GM19043 (cell line): ENCODE results near the gene ZNF492.
"Not testable (repeated sequence)": the region's sequence is repeated elsewhere in the genome, so short reads cannot be mapped to it uniquely, and the experiment has no call there.

Experiments used
- ATAC-seq: cut with Tn5 transposase; IDR thresholded peaks from one replicate; pipeline ENCODE4 v1.9.1; 2021; ENCODE audit warnings: low read depth; ENCODE audit not compliant: unreplicated experiment

ZNF492 gene

DNA sequence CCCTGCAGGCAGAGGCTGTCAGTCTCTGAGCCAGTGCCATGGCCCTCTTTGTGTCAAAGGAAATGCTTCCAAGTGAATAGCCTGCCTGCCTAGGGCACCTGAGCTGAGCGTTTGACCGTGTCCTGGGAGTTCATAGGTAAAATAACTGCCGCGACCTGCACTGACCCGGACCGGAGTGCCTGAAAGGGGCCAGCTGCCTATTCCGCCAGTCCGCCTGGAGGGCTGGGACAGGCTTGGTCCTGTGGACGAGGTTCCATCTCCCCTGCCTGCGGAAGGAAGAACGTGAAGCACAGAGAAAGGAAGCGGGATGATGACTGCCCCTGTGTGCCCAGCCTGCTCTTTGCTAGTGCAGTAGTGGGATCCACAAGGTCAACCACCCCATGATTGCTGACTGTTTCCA is 17.5 kb upstream of the ZNF492 start:
- ATAC-seq = no peak

DNA sequence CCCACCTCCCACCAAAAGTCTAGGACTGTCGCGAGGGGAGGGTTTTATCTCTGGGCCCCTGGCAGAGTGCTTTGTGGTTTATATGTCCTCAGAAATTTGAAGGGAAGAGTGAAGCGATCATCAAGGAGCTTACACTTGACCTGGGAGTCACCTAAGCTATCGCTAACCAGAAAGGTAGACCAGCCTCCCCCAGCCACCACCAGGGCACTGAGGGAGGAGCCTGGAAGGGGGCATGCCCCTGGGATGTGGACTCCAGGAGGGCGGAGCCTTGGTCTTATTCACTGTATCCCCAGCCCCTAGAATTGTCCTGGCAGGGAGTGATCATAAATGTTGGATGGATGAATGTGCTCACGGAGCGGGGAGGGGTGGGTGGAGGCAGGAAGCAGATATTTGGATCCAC is 16.9 kb upstream of the ZNF492 start:
- ATAC-seq = not testable (repeated sequence)

DNA sequence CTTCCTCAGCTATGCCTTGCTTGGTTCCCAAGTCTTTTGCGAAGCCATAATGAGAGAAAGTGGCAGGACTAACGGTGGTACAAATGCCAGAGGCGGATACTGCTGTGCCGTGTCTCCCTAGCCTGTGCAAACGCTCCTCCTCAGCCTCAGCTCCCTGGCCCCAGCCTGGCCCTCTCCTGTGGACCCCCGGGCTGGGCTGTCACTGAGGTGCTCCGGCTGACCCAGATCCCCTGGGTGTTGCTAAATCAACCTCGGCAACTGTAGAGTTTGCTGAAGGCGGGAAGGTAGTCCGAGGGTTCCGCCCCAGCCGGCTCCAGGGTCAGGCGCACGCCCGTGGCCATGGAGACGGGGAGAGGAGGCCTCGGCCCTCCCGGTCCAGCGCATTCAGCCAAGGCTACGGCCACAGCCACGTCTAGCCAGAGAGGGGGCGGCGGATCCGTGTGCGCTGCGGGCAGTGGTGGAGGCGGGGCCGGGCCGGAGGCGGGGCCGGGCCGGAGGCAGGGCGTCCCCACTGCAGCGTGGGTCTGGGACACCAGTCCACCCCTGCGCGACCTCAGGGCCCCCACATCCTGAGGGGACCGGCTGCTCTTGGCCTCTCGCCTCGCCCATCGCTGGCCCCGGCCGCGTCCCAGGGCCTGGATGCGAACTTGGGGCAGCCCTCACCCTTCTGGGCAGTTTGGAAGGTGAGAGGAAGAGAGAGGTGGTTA is 16.4 kb upstream of the ZNF492 start:
- ATAC-seq = no peak

DNA sequence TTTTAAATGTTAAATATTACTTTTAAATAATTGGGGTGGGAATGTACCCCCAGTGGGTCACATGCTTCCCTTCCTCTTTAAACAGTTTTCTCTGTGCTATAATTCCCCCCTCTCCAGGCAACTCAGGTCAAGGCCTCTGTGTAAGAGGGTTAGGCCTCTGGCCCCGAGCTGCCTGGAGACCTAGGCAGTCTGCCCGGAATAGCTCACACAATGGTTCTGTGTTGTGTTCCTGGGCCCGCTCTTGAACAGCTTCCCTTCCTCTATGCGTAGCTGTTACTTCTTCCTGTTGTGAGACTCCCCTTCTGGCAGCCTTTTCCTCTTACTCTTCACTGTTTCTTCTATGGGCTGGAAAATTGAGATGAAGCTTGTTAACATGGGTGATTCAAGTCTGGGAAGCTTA is 14.8 kb upstream of the ZNF492 start:
- no peak for ATAC-seq

DNA sequence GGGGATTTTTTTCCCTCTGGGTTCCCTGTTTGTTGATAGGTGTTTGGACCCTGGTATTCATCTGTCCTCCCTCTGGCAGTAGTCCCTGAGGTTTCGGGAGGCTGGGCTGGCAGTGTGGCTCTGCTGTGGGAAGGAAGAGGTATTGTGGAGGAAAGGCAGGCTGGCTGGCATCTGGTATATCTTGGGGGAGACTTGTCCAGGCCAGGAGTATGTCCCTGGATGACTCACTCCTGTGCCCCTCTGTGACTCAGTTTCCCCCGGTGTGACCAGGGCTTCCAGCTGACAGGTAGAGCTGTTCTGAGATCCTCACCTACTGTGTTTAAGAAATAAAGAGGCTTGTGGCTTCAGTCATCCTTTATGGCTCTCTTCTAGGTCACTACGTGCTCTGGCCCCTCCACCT is 14.2 kb upstream of the ZNF492 start:
- ATAC-seq = no peak

DNA sequence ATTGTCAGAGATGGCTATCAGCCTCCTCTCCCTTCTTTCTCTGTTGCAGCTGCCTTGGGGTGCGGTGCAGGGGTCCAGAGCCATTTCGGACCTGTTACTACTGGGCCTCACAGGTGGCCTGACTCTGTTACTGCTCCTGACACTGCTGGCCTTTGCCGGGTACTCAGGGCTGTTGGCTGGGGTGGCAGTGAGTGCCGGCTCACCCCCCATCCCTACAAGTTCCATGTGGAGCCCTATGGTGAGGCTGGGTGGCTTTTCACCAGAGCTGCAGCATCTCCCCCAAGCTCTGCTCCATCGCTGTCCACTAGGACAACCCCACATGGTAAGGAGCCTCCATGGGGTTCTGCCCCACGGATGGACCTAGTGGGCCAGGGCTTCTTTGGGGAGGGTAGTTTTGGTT is 13.7 kb upstream of the ZNF492 start:
- no peak for ATAC-seq

DNA sequence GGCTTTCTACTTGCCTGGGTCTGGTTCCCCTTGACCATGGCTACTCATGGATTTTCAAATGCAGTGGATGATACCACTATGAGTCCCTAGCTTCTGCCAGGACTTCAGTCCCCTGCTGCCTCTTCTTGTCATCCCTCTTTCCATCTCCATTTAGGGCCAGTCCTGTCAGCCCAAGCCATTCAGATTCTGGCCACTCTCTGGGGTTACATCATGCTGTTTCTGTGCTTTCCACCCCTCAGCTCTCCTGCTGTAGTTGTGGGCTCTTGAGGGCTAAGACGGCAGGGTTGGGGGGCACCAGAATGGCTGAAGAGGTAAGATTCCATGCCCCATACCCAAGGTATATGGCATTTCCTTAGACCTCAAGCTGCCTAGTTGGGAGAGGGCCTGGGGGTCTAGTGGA is 13.2 kb upstream of the ZNF492 start:
- no peak for ATAC-seq

DNA sequence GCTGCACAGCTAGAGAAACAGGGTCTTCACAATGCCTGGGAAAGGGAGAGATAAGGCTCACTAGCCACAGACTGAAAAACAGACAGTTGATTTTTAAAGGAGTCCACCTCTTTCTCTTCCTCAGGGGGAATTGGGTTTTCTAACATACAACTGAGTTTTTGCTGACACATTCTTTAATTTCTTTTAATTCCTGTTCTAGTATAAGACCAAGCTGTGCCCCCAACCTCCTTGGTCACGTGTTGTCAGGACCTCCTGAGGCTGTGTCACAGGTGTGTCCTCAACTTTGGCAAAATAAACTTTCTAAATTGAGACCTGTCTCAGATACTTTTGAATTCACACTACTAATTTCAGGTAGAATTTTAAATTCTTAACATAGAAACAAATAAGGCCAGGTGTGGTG is 12.1 kb upstream of the ZNF492 start:
- ATAC-seq = no peak

DNA sequence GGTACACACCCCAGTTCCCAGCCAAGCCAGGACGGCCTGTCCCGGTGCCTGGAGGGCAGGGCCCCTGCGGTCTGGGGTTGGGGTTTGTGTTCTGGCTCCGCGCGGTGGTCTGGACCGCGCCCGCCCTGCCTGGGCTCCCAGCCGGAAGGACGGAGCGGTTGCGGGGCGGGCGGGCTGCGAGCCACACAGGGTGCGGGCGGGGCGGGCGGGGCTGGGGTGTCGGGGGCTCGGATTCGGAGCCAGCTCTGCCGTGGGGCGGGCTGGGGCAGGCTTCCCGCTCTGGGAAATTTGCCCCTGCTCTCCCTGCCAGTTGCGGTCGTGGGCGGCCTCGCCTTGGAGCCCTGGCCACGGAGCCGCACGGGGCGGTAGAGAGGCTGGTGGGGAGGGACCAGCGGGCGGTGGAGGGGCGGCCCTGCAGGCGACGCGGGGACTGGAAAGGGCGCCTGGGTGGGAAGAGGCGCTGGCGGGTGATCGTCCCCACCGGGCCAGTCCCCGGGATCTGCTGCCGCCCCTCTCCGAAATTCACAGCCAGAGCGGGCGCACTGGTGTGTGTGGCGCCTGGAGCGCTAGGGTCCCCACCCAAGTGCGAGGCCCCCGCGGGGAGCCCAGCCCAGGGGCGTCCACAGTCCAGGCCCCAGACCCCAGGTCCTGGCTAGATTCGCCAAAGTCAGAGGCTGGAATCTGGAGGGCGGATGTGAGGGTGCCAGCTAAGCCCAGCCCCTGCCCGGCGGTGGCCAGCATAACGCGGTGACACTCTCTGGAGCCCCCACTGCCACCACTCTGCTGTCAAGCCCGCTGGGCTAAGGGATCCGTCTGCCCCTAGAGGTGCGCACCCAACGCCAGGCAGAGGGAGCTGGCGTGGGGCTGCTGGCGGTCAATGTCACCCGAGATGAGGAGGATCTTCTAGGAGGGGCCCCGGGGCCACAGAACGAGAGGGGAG is 11.0 kb upstream of the ZNF492 start:
- no peak for ATAC-seq

DNA sequence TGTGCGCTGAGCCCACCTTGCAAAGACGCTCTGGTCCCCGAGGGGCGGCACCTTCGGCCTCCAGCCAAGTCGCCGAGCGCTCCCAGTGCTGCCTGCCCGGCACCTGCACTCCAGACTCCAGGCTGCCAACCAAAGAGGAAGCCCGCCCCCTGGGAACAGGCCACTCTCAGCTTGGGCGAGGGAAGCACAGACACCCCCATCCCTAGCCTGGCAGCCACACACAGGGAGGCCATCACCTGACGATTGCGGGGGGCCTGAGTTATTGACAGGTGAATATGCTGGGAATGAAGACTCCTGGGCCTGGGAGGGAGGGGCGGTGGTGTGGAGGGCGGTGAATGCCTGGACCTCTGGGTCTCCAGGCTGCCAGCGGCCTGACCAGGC is 10.3 kb upstream of the ZNF492 start:
- ATAC-seq = no peak

DNA sequence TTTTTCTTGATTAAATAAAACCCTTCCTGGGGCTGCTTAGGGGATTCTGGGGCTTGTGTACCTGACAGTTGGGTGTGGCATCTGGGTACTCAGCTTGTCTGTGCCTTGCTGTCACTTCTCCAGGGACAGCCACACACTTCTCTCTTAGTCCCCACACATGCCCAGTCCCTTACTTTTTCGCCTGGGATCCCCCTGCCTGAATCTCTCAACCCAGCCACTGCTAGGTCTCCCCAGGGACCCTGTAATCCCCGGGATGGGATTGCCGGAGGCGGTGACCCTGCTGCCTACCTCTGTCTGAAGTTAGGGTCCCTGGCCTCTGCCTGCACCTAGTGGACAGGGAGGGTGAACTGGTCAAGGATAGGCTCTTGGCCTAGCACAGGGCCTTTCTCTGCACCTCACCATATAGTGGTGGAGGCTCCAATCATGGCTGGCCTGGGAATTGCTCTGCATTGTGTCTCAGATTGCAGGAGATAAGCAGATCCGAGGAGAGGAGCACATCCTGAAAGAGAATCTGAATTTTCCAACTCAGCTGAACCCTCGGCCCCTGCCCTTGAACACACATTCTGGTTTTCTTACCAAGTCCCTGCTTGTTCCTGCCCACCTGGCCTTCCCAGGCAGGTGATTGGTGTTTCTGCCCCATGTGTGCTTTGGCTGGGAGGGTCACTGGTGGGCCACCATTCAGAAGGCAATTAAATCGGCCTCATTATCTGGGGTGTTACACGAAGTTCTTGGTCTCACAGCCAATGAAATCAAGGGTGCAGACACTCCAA is 8.7 kb upstream of the ZNF492 start:
- ATAC-seq = no peak

DNA sequence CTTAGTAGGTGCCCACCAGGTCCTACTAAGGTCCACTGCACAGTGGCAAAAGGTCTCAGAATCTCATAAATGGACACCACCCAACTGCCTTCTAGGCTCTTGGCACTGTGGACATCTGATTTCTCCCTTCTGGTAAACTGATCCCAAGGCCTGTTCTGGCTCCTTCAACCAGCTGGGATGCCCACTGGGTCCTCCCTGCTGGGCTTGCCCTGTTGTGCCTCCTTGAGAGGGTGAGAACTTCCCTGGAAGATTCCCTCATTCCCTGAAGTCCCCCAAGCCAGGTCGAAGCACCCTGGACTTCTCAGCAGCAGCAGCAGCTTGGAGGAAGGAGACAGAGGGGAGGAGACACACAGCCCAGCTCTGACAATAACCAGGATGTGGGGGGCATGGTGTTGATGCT is 6.6 kb upstream of the ZNF492 start:
- no peak for ATAC-seq

DNA sequence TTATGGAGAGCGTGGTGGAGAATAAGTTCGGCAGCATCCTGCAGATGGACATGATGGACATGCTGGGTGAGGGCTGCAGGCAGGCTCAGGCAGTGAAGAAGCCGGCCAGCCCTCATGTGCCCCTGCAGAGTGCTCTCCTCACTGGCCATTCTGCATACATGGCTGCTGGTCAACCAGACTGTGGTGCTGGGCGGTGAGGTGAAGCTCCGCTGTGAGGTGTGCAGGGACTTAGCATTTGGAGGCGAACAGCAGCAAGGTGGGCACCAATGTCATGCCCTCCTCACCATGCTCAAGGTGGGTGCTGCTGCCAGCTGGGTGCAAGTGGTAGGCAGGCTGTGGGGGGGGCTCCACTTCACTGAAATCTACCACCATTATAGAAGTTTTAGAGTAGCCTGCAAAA is 5.7 kb upstream of the ZNF492 start:
- no peak for ATAC-seq

DNA sequence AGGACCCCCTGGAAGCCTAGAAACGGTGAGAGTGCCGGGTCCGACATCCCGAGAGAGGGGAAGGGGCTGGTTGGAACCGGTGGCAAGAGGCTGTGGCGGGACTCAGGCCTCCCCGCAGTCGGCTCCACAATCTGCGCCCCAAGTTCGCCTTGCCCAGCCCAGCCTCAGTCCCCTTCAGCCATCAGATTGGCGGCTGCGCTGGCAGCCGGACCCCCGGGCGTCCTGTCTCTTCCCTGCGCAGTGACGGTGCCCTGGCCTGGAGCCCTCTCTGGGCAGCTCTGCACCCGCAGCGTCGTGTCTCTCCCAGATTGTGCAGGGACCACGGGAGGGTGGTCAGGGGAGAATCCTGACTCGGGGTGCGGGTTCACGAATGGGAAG is 315 bp downstream of the ZNF492 start:
- ATAC-seq = no peak

DNA sequence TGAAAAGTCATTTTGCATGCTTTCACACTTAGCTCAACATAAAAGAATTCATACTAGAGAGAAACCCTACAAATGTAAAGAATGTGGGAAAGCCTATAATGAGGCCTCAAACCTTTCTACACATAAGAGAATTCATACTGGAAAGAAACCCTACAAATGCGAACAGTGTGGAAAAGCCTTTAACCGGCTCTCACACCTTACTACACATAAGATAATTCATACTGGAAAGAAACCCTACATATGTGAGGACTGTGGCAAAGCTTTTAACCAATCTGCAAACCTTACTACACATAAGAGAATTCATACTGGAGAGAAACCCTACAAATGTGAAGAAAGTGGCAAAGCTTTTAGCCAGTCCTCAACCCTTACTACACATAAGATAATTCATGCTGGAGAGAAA is 51.4 kb downstream of the ZNF492 start:
- ATAC-seq = not testable (repeated sequence)

DNA sequence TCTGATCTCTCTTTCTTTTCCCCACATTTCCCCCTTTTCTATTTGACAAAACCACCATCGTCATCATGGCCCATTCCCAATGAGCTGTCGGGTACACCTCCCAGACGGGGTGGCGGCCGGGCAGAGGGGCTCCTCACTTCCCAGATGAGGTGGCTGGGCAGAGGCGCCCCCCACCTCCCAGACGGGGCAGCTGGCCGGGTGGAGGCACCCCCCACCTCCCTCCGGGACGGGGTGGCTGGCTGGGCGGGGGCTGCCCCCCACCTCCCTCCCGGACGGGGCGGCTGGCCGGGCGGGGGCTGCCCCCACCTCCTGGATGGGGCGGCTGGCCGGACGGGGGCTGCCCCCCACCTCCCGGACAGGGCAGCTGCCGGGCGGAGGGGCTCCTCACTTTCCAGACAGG is 68.5 kb downstream of the ZNF492 start:
- not testable (repeated sequence) for ATAC-seq

DNA sequence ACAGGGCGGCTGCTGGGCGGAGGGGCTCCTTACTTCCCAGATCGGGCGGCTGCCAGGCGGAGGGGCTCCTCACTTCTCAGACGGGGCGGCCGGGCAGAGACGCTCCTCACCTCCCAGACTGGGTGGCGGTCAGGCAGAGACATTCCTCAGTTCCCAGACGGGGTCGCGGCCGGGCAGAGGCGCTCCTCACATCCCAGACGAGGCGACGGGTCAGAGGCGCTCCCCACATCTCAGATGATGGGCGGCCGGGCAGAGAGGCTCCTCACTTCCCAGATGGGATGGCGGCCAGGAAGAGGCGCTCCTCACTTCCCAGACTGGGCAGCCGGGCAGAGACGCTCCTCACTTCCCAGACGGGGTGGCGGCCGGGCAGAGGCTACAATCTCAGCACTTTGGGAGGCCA is 69.0 kb downstream of the ZNF492 start:
- not testable (repeated sequence) for ATAC-seq

DNA sequence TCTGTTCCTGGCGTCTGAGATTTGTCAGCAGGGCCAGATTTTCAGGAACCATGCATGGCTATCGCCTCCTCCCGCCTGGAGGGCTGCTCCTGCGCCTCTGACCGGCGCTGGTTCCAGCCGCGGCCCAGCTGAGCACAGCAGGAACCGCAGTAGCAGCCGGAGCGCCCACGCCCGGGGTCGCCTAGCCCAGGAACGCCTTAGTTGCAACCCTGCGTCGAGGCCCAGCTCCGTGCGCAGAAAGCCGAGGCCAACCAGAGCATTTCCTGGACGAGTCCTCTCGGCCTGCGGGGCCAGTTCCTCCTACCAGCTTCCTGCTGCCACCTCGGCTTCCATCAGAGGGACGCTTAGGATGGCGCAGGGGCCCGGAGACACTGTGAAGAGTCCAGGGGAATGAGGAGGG is 74.9 kb downstream of the ZNF492 start:
- ATAC-seq = no peak
